HUDEP-2 (cell line): ENCODE data around the gene TSR2.

Experiments used
- DNase-seq, 76 experiments: peaks; one replicate each; lab custom pipeline; 2025; ENCODE audit not compliant: unreplicated experiment in 76 of 76; lab: John Stamatoyannopoulos, UW

The TSR2 gene, protein sequence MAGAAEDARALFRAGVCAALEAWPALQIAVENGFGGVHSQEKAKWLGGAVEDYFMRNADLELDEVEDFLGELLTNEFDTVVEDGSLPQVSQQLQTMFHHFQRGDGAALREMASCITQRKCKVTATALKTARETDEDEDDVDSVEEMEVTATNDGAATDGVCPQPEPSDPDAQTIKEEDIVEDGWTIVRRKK

DNA sequence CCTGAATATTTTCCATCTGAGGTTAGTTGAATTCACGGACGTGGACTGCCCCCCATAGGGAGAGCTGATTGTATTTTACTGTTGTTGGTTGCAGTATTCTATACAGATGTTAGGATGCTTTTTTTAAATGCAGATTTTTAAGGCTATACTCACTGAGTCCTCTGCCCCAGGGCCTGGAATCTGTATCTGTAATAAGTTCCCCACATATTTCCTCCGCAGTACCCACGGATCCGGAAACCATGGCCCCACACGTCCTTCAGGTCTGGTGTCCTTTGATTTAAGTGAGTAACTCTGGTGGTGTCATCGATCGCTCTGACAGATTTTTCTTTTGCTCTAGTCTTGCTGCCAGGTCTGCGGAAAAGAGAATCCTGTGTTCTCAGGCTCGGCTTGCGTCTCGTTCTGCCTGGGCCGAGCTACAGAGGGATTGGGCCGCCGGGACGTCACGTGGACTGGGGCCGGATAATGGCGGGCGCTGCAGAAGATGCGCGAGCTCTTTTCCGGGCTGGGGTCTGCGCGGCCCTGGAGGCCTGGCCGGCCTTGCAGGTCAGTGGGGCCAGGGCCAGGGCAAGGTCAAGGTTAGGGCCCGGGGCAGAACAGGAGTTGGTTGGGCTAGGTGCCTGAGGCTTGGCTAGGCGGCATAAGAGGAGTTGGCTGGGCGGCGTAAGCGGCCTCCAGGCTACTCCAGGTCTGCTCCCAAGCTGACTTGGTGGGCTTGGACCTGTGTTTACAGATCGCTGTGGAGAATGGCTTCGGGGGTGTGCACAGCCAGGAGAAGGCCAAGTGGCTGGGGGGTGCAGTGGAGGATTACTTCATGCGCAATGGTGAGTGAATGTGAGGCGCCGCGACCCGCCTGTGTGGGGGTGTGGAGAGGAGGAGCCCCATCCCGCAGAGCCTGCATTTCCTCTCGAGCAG is at the start of gene TSR2:
Gene TSR2, plus strand, starts transcription at position 445 of the 912 bp plus-strand sequence. Its CDS starts 18 bp downstream, at position 463.
- DNase-seq, result peak in 74 of 76 experiments; percentile 8 to 85 (median 66)

GRCh38 chrX:54397113-54397512 is 43.1 kb upstream of the TSR2 start:
- no peak for DNase-seq

GRCh38 chrX:54407266-54407665 is 32.9 kb upstream of the TSR2 start:
- no peak for DNase-seq

- no peak for DNase-seq
These were observed 28.5 kb upstream of the TSR2 start for GRCh38 chrX:54411732-54412131.

DNA sequence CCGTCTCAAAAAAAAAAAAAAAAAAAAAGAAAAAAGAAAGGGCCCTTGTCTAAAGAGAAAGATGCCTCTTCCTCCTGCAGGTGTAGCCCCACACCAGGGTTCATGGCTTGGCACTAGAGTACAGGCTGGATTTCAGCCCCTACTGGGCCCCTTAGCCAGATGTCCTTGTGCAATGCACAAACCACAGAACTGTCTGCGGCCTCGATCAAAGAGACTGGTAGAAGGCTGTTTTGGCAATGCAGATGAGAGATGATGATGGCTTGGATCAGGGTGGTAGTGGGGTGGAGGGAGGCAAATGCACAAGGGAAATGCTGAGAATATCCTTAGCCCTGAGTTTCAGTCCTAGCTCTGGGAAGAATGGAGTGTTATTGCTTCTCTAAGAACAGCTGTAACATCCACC is 26.5 kb upstream of the TSR2 start:
- peak in 1 of 76 experiments; percentile 21 for DNase-seq

DNA sequence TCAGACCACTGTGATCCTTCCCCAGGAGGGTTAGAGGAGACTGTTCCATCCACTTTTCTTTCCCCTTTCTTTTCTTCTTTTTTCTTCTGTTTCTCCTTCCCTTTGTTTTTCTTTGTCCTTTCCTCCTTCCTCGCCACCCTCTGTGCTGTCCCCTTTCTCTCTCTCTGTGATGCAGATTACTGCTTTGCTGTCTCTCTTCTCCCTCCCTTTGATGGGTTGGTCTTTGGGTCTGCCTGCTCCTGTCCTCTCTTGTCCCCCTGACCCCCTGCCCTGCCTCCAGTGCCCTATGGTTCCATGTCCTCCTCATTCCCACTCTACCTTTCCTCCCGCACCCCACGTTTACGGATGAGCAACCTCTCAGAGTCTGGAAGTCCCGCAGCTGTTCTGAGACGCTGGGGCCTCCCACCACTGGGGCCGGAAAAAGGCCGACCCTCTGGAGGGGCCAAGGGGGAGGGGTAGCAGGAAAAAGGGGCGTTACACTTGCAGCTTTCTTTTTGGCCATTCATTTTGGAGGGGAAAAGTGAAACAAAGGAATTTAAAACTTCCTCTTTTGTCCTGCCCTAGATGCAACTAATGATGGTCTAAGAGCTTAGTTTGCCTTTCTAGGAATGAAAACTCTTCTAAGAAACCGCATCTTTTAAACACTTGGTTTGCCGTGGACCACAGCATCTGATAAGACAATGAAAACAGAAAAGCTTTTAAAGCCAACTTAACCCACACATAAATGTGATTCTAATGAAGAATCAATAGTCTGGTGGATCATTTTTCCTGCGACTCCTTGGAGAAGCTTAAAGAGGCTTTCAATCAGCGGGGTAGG is 24.5 kb upstream of the TSR2 start:
- no peak for DNase-seq

- no peak for DNase-seq
These were observed 23.2 kb upstream of the TSR2 start for GRCh38 chrX:54416965-54417364.

DNA sequence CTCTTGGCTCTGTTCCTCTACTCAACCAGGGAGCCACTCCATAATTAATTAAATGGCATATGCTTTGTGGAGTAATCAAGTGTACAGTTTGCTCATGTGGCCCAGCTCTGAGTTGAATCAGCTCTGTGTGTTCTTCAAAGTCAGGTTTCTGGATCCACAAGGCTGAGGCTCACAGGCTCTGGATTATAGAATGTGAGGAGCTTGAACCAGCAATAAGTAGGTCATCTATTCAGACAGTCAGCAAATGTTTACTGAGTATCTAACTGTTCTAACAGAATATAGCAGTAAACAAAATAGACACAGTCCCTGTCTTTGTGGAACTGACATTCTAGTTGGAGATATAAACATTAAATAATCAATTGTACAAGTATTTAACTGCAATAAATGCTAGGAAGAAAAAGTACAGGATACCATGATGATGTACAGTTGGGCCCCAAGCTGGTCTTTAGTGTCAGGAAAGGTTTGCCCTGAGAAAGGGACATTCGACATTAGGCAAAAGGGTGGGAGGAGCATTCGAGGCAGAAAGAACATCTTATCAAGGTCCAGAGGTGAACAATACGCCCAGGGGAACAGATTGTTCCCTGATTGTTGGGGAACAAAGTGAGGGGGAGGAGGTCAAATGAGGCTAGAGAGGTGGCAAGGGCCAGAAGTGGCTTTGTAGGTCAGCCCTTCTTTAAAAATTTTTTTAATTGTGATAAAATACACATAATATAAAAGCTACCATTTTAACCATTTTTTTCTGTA is 20.5 kb upstream of the TSR2 start:
- peak in 70 of 76 experiments; percentile 2 to 86 (median 62) for DNase-seq

DNA sequence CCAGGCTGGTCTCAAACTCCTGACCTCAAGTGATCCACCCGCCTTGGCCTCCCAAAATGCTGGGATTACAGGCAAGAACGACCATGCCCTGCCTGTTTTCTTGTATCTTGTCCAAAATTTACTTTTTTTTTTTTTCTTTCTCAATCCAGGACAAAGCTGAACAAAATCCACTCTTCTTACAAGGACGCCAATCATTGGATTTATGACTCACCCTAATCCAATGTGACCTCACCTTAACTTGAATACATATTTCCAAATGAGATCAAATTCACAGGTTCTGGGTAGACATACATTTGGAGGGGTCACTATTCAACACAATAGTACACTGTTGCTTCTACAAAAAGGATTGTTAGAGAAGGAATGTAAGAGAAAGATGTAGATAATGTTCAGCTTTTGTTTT is 18.0 kb upstream of the TSR2 start:
- DNase-seq, result no peak

DNA sequence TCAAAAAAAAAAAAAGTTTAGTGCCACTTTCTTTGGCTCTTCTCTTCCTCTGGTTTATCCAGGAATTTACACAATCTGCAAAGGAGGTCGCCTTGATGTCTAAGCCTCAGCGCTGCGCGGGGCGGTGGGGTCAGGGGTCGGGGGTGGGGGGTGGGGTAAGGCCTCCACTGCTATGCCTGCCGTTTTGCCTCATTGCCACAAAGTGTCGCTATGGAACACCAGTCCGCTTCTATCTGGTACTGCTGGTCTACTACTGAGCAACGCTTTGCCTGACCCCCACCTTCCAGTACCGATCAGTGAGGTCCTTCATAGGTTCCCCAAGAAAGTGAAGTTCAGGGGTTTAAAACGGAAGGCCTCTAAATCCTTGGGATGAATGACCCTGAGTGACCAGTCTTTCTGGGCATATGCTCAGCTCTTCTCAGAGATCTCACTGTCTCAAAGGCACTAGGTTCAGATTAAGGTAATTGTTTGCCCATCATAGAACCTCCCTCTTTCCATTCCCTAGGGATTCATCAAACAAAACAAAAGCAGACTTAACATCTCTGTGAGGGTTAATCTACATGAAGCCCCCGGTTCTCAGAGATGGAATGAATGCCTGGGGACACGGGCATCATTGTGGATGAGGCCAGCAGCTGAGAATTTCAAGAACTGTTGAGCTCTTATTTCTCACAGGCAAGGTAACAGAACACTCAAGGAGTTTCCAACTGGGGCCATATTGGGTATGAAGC is 16.9 kb upstream of the TSR2 start:
- DNase-seq, result no peak

GRCh38 chrX:54427837-54428424 is 12.3 kb upstream of the TSR2 start:
- DNase-seq, result no peak

DNA sequence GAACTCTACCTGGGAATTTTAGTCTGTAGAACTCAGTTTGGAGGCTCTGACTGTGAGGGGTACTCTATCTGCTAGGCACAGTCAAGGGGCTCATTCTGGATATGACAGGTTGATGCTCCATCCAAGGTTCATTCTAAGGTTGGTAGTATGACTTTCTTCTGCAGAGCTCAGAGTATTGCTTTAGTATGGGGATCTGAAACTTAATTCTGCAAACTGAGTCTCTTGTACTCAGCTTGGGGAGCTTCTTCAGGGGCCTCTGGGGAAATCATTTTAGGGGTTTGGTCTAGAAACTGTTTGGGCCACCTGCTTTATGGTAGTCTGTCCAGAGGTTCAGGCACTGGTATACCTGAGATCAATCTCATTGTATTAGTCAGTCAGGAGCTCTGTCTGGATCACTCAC is 9.7 kb upstream of the TSR2 start:
- DNase-seq, result no peak

- DNase-seq, result no peak
These were observed 5.1 kb upstream of the TSR2 start for GRCh38 chrX:54435121-54435520.

- no peak for DNase-seq
These were observed 2.6 kb downstream of the TSR2 start for GRCh38 chrX:54442790-54443189.

DNA sequence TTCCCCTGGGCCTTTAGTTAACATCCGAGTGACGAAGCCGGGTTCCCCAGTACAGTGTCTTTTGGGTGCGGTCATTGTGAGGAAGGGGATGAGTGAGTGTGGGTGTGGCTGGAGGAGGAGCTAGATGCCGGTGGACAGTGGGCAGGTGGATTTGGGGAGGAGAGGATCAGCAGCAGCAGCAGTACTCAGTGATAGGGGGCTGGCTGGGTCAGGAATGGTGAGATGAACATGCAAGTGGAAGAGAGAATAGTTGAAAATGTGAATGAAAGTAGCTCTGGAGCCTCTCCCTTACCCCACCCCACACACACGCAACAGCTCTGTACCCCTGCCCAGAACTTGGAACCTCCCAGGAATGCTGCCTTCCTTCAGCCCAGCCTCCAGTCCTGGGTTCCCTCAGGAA is 4.5 kb downstream of the TSR2 start:
- no peak for DNase-seq

GRCh38 chrX:54446084-54446483 is 5.9 kb downstream of the TSR2 start:
- no peak for DNase-seq

DNA sequence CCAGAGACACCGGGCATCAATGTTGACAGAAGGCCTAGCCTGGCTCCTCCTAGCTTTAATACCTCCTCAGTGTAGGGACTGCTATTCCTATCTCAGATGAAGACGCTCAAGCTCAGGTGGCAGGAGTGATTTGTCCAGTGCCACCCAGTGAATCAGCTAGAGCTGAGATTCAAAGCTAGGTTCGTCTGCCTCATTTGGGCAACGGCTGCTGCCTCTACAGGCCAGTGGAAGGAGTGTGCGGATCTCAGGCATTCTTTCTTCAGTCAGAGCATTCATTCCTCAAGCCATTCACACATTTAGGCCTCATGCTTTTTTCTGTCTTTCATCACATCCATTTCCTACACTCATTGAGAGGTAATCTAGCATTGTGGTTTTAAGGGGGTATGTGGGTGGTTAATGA is 7.3 kb downstream of the TSR2 start:
- peak in 20 of 76 experiments; percentile 0 to 26 (median 4) for DNase-seq

GRCh38 chrX:54449929-54450328 is 9.7 kb downstream of the TSR2 start:
- no peak for DNase-seq

DNA sequence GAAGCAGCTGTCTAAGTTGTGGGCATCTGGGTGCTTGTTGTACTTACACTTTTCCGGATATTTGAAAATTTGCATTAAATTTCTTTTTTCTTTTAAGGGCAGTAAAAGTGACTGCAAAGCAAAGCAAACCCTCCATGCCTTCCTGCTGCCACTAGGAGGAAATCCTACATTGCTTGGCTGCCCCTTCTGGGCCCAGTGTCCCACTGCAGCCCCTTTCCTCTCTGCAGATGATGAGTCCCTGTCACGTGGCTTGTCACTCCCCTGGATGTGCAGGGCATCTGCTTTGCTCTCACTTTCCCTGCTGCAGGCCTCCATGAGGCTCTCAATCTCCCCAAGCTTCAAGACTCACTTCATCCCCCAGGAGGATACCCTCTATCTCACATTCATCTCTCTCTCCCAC is 12.7 kb downstream of the TSR2 start:
- DNase-seq, result peak in 9 of 76 experiments; percentile 0 to 32 (median 3)
